MM.1S (cell line): ENCODE measurements around the gene ZDHHC7.

Source experiments
- CTCF ChIP-seq: fragments of 300-600 bp; sonication (generic); IDR thresholded peaks from 2 replicates; pipeline ENCODE4 v1.5.1; 2016; ENCODE audit warnings: antibody characterized with exemption, low read length, mixed read lengths
- EZH2 ChIP-seq: fragments of 300-600 bp; sonication (generic); optimal IDR thresholded peaks from 2 replicates; pipeline ENCODE3; 2017; ENCODE audit warnings: low read depth, mild to moderate bottlenecking, antibody characterized with exemption, low read length, mixed read lengths

GRCh38 chr16:84979516-84979915 lies 31.8 kb downstream of the ZDHHC7 start:
- TF ChIP-seq CTCF (no peak), EZH2 (no peak)
